Peyer's patch (tissue), 4 donors: ENCODE data around the gene CCR2. TPM values are rescaled to one million over a fixed set of nuclear protein-coding genes. Genes with fewer than 3 reads are reported as not detected.
"Not testable (repeated sequence)": the region's sequence is repeated elsewhere in the genome, so short reads cannot be mapped to it uniquely, and the experiment has no call there.

Source experiments
- DNase-seq, 3 donors: peaks; one replicate each; pipeline ENCODE4 v3.0.0-alpha.2; 2017 to 2019
- H3K27ac ChIP-seq, 4 donors: fragments of 200-600 bp; sonication (generic); one replicate each; pipeline ENCODE4 v1.5.1; 2016 to 2019
- H3K27me3 ChIP-seq, 2 donors: fragments of 200-600 bp; sonication (generic); one replicate each; pipeline ENCODE4 v1.5.1; 2019
- H3K36me3 ChIP-seq, 3 donors: fragments of 200-600 bp; sonication (generic); one replicate each; pipeline ENCODE4 v1.5.1; 2016 to 2019
- H3K4me1 ChIP-seq, 4 donors: fragments of 200-600 bp; sonication (generic); one replicate each; pipeline ENCODE4 v1.5.1; 2016 to 2019
- H3K4me3 ChIP-seq, 4 donors: fragments of 200-600 bp; sonication (generic); 1 replicate in 3 of 4; 2 replicates in 1 of 4; pipeline ENCODE4 v1.5.1; 2016 to 2019; ENCODE audit warnings: mild to moderate bottlenecking in 1 of 4
- H3K9me3 ChIP-seq, 4 donors: fragments of 200-600 bp; sonication (generic); one replicate each; pipeline ENCODE4 v1.5.1; 2016 to 2019; ENCODE audit warnings: mild to moderate bottlenecking in 1 of 4
- CTCF ChIP-seq, 6 experiments: fragments of 450-650 bp in 4 of 6; fragments of 200-600 bp in 2 of 6; sonication (generic) in 1 of 6; IDR thresholded peaks; one replicate each; pipeline ENCODE4 v1.5.1; 2017 to 2019; ENCODE audit warnings: antibody characterized with exemption in 6 of 6, mild to moderate bottlenecking in 3 of 6, moderate library complexity in 1 of 6
- POLR2A ChIP-seq, 2 donors: fragments of 450-650 bp; IDR thresholded peaks; one replicate each; pipeline ENCODE4 v1.5.1; 2017; ENCODE audit warnings: antibody characterized with exemption in 2 of 2, mild to moderate bottlenecking in 2 of 2, moderate library complexity in 2 of 2
- total RNA-seq, 4 donors: library from RNA; depleted of rRNA; stranded (reverse); fragments of >200 nt; gene quantifications; one replicate each; pipeline ENCODE4 v1.1.0, GENCODE V29; 2016

The CCR2 gene
- total RNA-seq, 4 donors from 2014 or later = 0.70 to 4.1 (median 0.80) TPM; not detected in 1

GRCh38 chr3:46389306-46389705, 35.4 kb downstream of the CCR2 start:
- H3K27me3 ChIP-seq = no peaks in the 10 kb centered on the region
- DNase-seq = no peak
- TF ChIP-seq POLR2A (IDR thresholded peaks at IDR 0.05) (no peak), CTCF (IDR thresholded peaks at IDR 0.05) (no peak)
- no peaks in the 10 kb centered on the region for H3K36me3 ChIP-seq
- no peak overlapping the region for H3K27ac ChIP-seq
- no peak overlapping the region for H3K4me3 ChIP-seq
- H3K9me3 ChIP-seq = no peaks in the 10 kb centered on the region
- H3K4me1 ChIP-seq = peaks cover 0 to 7% (median 0%) of the 10 kb centered on the region in 4 donors

GRCh38 chr3:46391526-46391925, 37.6 kb downstream of the CCR2 start:
- H3K4me3 ChIP-seq, H3K27ac ChIP-seq, H3K27me3 ChIP-seq, H3K36me3 ChIP-seq, DNase-seq, H3K9me3 ChIP-seq, H3K4me1 ChIP-seq: not testable (repeated sequence)

GRCh38 chr3:46393011-46393410, 39.1 kb downstream of the CCR2 start:
- DNase-seq = no peak
- H3K27me3 ChIP-seq = no peaks in the 10 kb centered on the region
- H3K36me3 ChIP-seq = no peaks in the 10 kb centered on the region
- H3K9me3 ChIP-seq = no peaks in the 10 kb centered on the region
- TF ChIP-seq CTCF (IDR thresholded peaks at IDR 0.05) (no peak), POLR2A (IDR thresholded peaks at IDR 0.05) (no peak)
- H3K27ac ChIP-seq = no peak overlapping the region
- H3K4me1 ChIP-seq = no peaks in the 10 kb centered on the region
- no peak overlapping the region for H3K4me3 ChIP-seq

- H3K36me3 ChIP-seq = no peaks in the 10 kb centered on the region
- no peak for DNase-seq
- H3K4me1 ChIP-seq = no peaks in the 10 kb centered on the region
- TF ChIP-seq CTCF (IDR thresholded peaks at IDR 0.05) (no peak), POLR2A (IDR thresholded peaks at IDR 0.05) (no peak)
- no peaks in the 10 kb centered on the region for H3K9me3 ChIP-seq
- H3K4me3 ChIP-seq = no peak overlapping the region
- H3K27me3 ChIP-seq = no peaks in the 10 kb centered on the region
- no peak overlapping the region for H3K27ac ChIP-seq
These were observed 39.9 kb downstream of the CCR2 start for GRCh38 chr3:46393554-46394434.

GRCh38 chr3:46395210-46395661, 41.3 kb downstream of the CCR2 start:
- Histone ChIP-seq H3K9me3 (no peaks in the 10 kb centered on the region), H3K27me3 (no peaks in the 10 kb centered on the region), H3K4me1 (no peaks in the 10 kb centered on the region), H3K36me3 (no peaks in the 10 kb centered on the region), H3K27ac (peak overlapping the region in 1 of 4 donors; percentile 1), H3K4me3 (no peak overlapping the region)
- DNase-seq = no peak
- no peak for TF ChIP-seq POLR2A (IDR thresholded peaks at IDR 0.05)
- TF ChIP-seq CTCF (IDR thresholded peaks at IDR 0.05) = peak in 2 of 6 experiments; percentile 13 to 20

GRCh38 chr3:46395766-46396530, 42.0 kb downstream of the CCR2 start:
- Histone ChIP-seq H3K4me1 (no peaks in the 10 kb centered on the region), H3K27ac (peak overlapping the region in 1 of 4 donors; percentile 1), H3K9me3 (no peaks in the 10 kb centered on the region), H3K36me3 (no peaks in the 10 kb centered on the region), H3K27me3 (no peaks in the 10 kb centered on the region), H3K4me3 (no peak overlapping the region)
- DNase-seq = peak in 2 of 3 donors; percentile 46
- no peak for TF ChIP-seq POLR2A (IDR thresholded peaks at IDR 0.05)
- TF ChIP-seq CTCF (IDR thresholded peaks at IDR 0.05) = no peak
